IMR-90 (cell line): ENCODE data around the gene B2M. TPM values are rescaled to one million over a fixed set of nuclear protein-coding genes. Genes with fewer than 3 reads are reported as not detected.
"Not testable (repeated sequence)": the region's sequence is repeated elsewhere in the genome, so short reads cannot be mapped to it uniquely, and the experiment has no call there.

Source experiments
- ATAC-seq: fragments of 200-7000 bp; cut with Tn5 transposase; 2 replicates; pipeline ENCODE4 v1.9.1; 2020; ENCODE audit warnings: low read depth, mild to moderate bottlenecking, moderate library complexity
- BruUV-seq: library from RNA; stranded (reverse); fragments of 400-500 nt; replicated peaks from 2 replicates; lab custom pipeline; 2021; lab: Mats Ljungman, UMichigan
- CTCF ChIA-PET: fragments of 300-600 bp; formaldehyde crosslinking; extraction: SDS; loops from one replicate; lab custom pipeline; 2021; ENCODE audit warnings: antibody characterized with exemption; lab: Yijun Ruan, JAX
- POLR2A ChIA-PET: fragments of 300-600 bp; sonication (Branson Sonifier 250); formaldehyde crosslinking; loops from one replicate; lab custom pipeline; 2022; ENCODE audit warnings: antibody characterized with exemption; ENCODE audit not compliant: unreplicated experiment; lab: Charles Lee
- DNase-seq: peaks from one replicate; pipeline ENCODE4 v3.0.0; 2013
- H2AFZ ChIP-seq: replicated peaks from 2 replicates; pipeline ENCODE3; 2013; ENCODE audit warnings: low read length, mild to moderate bottlenecking; ENCODE audit not compliant: poor library complexity
- H2AK5ac ChIP-seq: 2 replicates; pipeline ENCODE4 v1.6.1; 2013; ENCODE audit warnings: low read depth, low read length, inconsistent platforms
- H2AK9ac ChIP-seq: replicated peaks from 2 replicates; pipeline ENCODE3; 2013; ENCODE audit warnings: mild to moderate bottlenecking, low read depth, low read length, moderate library complexity; ENCODE audit not compliant: poor library complexity
- H2BK120ac ChIP-seq: 2 replicates; pipeline ENCODE4 v1.6.1; 2013; ENCODE audit warnings: low read depth, low read length, inconsistent platforms
- H2BK15ac ChIP-seq: 3 replicates; pipeline ENCODE4 v1.6.1; 2013; ENCODE audit warnings: low read depth, low read length, inconsistent platforms
- H2BK20ac ChIP-seq: 2 replicates; pipeline ENCODE4 v1.6.1; 2013; ENCODE audit warnings: low read depth, mild to moderate bottlenecking, inconsistent platforms, low read length, moderate library complexity
- H2BK5ac ChIP-seq: 2 replicates; pipeline ENCODE4 v1.6.1; 2013; ENCODE audit warnings: mild to moderate bottlenecking, low read depth, low read length, inconsistent platforms; ENCODE audit not compliant: poor library complexity, severe bottlenecking
- H3K14ac ChIP-seq: replicated peaks from 2 replicates; pipeline ENCODE4 v1.6.1; 2013; ENCODE audit warnings: low read depth, low read length, inconsistent platforms
- H3K18ac ChIP-seq: 2 replicates; pipeline ENCODE4 v1.6.1; 2013; ENCODE audit warnings: low read depth, low read length, control low read depth
- H3K23ac ChIP-seq: 2 replicates; pipeline ENCODE4 v1.6.1; 2013; ENCODE audit warnings: low read depth, low read length, inconsistent platforms
- H3K27ac ChIP-seq: 2 replicates; pipeline ENCODE4 v1.5.1; 2013; ENCODE audit warnings: mild to moderate bottlenecking, control low read depth, low read length; ENCODE audit not compliant: insufficient read depth
- H3K27me3 ChIP-seq: 2 replicates; pipeline ENCODE4 v1.6.1; 2013; ENCODE audit warnings: low read length; ENCODE audit not compliant: control insufficient read depth, insufficient read depth
- H3K36me3 ChIP-seq: 2 replicates; pipeline ENCODE4 v1.6.1; 2013; ENCODE audit warnings: low read length, mixed read lengths; ENCODE audit not compliant: control insufficient read depth, insufficient read depth
- H3K4ac ChIP-seq: 2 replicates; pipeline ENCODE4 v1.6.1; 2013; ENCODE audit warnings: low read depth, low read length, inconsistent platforms
- H3K4me1 ChIP-seq: 2 replicates; pipeline ENCODE4 v1.6.1; 2013; ENCODE audit warnings: low read length, mixed read lengths; ENCODE audit not compliant: control insufficient read depth, insufficient read depth
- H3K4me2 ChIP-seq: 2 replicates; pipeline ENCODE4 v1.6.1; 2013; ENCODE audit warnings: low read depth, mild to moderate bottlenecking, control low read depth, low read length, moderate library complexity
- H3K4me3 ChIP-seq: 2 replicates; pipeline ENCODE4 v1.5.1; 2013; ENCODE audit warnings: low read depth, mild to moderate bottlenecking, control low read depth, low read length, moderate library complexity; ENCODE audit not compliant: insufficient read depth
- H3K56ac ChIP-seq: 2 replicates; pipeline ENCODE4 v1.6.1; 2013; ENCODE audit warnings: low read length, inconsistent platforms; ENCODE audit not compliant: insufficient read depth; ENCODE audit errors: extremely low read depth
- H3K79me1 ChIP-seq, 2 experiments: 2 replicates each; pipeline ENCODE4 v1.6.1; 2013; ENCODE audit warnings: low read length in 2 of 2, inconsistent platforms in 1 of 2, low read depth in 1 of 2
- H3K9ac ChIP-seq: 2 replicates; pipeline ENCODE4 v1.6.1; 2013; ENCODE audit warnings: low read depth, low read length, control low read depth
- H3K9me1 ChIP-seq: 2 replicates; pipeline ENCODE4 v1.6.1; 2013; ENCODE audit warnings: low read length, inconsistent platforms; ENCODE audit not compliant: insufficient read depth
- H3K9me3 ChIP-seq: 2 replicates; pipeline ENCODE4 v1.6.1; 2013; ENCODE audit warnings: low read length; ENCODE audit not compliant: control insufficient read depth, insufficient read depth
- H4K20me1 ChIP-seq: 2 replicates; pipeline ENCODE4 v1.6.1; 2013; ENCODE audit warnings: low read length, inconsistent platforms; ENCODE audit not compliant: insufficient read depth
- H4K5ac ChIP-seq: 2 replicates; pipeline ENCODE4 v1.6.1; 2013; ENCODE audit warnings: mild to moderate bottlenecking, low read depth, low read length, control low read depth
- H4K8ac ChIP-seq, 2 experiments: 2 replicates each; pipeline ENCODE4 v1.6.1; 2013; ENCODE audit warnings: low read depth in 2 of 2, low read length in 2 of 2, control low read depth in 1 of 2, inconsistent platforms in 1 of 2
- H4K91ac ChIP-seq: 2 replicates; pipeline ENCODE4 v1.6.1; 2013; ENCODE audit warnings: low read depth, low read length, inconsistent platforms; ENCODE audit not compliant: insufficient read depth
- BHLHE40 ChIP-seq: fragments of 150-350 bp; IDR thresholded peaks from 2 replicates; pipeline ENCODE4 v1.6.1; 2016; ENCODE audit warnings: mild to moderate bottlenecking, low read depth, low read length
- WGBS, 2 experiments: methylation state at CpG; one replicate each; pipeline versions ENCODE4 v1.1.5 to v1.1.7; 2013; ENCODE audit warnings: missing lambda C conversion rate in 2 of 2; ENCODE audit not compliant: insufficient read length in 1 of 2; ENCODE audit errors: extremely low coverage in 2 of 2; 5-methylcytosine and 5-hydroxymethylcytosine counted together
- dilution Hi-C: fragments of 300-500 bp; cut with HindIII; formaldehyde crosslinking; loops from one replicate; pipeline ENCODE4 v1.14.3; 2018; ENCODE audit warnings: low sequenced_read_pairs; ENCODE audit not compliant: unreplicated experiment
- in situ Hi-C: fragments of 300-500 bp; cut with MboI; formaldehyde crosslinking; loops from 3 replicates; pipeline ENCODE4 v1.14.3; 2019; ENCODE audit warnings: low sequenced_read_pairs, inconsistent platforms, mixed read lengths
- intact Hi-C: fragments of 100-400 bp; cut with micrococcal nuclease; formaldehyde crosslinking; loops from 2 replicates; pipeline ENCODE4 v1.10.0; 2022
- polyA plus RNA-seq, 3 experiments: library from polyadenylated mRNA; depleted of rRNA; stranded (reverse); fragments of >200 nt; gene quantifications; 2 replicates each; pipeline ENCODE4 v1.2.3, GENCODE V29; 2012; ENCODE audit warnings: low replicate concordance in 1 of 3
- total RNA-seq: library from RNA; depleted of rRNA; stranded (reverse); fragments of >200 nt; gene quantifications from 2 replicates; pipeline ENCODE4 v1.2.3, GENCODE V29; 2012

B2M gene
- total and polyA plus RNA-seq, 2 of the 4 experiments (the other 2 are of a cell fraction) = 895 to 3,394 TPM

DNA sequence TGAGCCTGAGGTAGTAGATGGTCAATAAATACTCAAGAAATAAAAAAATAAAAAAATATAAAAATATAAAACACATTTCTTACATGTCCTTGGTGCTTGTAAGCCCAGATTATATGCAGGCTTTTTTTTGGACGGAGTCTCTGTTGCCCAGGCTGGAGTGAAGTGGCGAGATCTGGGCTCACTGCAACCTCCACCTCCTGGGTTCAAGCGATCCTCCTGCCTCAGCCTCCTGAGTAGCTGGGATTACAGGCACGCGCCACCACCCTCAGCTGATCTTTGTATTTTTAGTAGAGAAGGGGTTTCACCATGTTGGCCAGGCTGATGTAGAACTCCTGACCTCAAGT is 16.9 kb downstream of the B2M start:
- Histone ChIP-seq H2BK20ac (peak overlapping the region; percentile 37; the same call in 1 of the 2 replicates), H3K79me1 (peaks cover 0 to 32% of the 10 kb centered on the region in 2 experiments; a peak in 2 of 4 replicates), H3K56ac (peak overlapping the region; percentile 37; the same call in 1 of the 2 replicates), H4K8ac (peak overlapping the region; percentile 27 to 68; a peak in 2 of 4 replicates), H3K27ac (peak overlapping the region; percentile 76), H2BK5ac (peak overlapping the region; percentile 47), H2BK120ac (peak overlapping the region; percentile 3), H3K4me3 (peak overlapping the region; percentile 45; the same call in 1 of the 2 replicates), H3K4ac (peak overlapping the region; percentile 12), H2AFZ (peak overlapping the region; percentile 93), H4K91ac (0 out of 2 replicates have a peak overlapping the region, but pooled peaks have one; percentile 22)
- H3K27me3 ChIP-seq, H3K4me2 ChIP-seq, H2AK9ac ChIP-seq, H4K20me1 ChIP-seq, H4K5ac ChIP-seq, H2AK5ac ChIP-seq, DNase-seq, H3K23ac ChIP-seq, H3K4me1 ChIP-seq, H3K18ac ChIP-seq, H3K36me3 ChIP-seq, H3K9me1 ChIP-seq, H3K9ac ChIP-seq, ATAC-seq, dilution Hi-C loops, in situ Hi-C loops, H3K14ac ChIP-seq, POLR2A ChIA-PET, H3K9me3 ChIP-seq, BruUV-seq, H2BK15ac ChIP-seq: not testable (repeated sequence)
- intact Hi-C loops = loop anchor here (1.0 kb wide), 2 partner anchors 17 to 65 kb away; partner anchors contain the start of genes B2M, PATL2 and SPG11
- no CpG with 5 or more reads among the region's 5 CpGs for WGBS, 2 experiments
- TF ChIP-seq BHLHE40 = peak; percentile 65; the same call in 1 of the 2 replicates
- CTCF ChIA-PET = interaction anchor here (1.2 to 1.5 kb wide), 2 partner anchors 10 to 14 kb away, joined by 6 to 7 read pairs; no protein-coding TSS in a partner anchor
